Stomach (tissue), 4 donors: Measurements from ENCODE around the gene CRABP1.

ENCODE experiments used
- CTCF ChIP-seq, 7 experiments: fragments of 450-650 bp in 4 of 7; fragments of 200-600 bp in 3 of 7; sonication (generic) in 3 of 7; IDR thresholded peaks; one replicate each; pipeline ENCODE4 v1.5.1; 2016 to 2019; ENCODE audit warnings: antibody characterized with exemption in 7 of 7, control low read depth in 2 of 7, mild to moderate bottlenecking in 1 of 7
- EP300 ChIP-seq: sonication (generic); formaldehyde crosslinking; IDR thresholded peaks from one replicate; pipeline ENCODE4 v1.6.1; 2017; ENCODE audit warnings: antibody characterized with exemption
- POLR2A ChIP-seq, 4 donors: fragments of 450-650 bp; IDR thresholded peaks; one replicate each; pipeline ENCODE4 v1.6.1; 2016; ENCODE audit warnings: antibody characterized with exemption in 4 of 4, control low read depth in 2 of 4, mild to moderate bottlenecking in 1 of 4, moderate library complexity in 1 of 4
- POLR2AphosphoS5 ChIP-seq, 3 donors: sonication (generic); formaldehyde crosslinking; IDR thresholded peaks; one replicate each; pipeline ENCODE4 v1.6.1; 2016; ENCODE audit warnings: antibody characterized with exemption in 3 of 3

GRCh38 chr15:78390826-78391225 is 50.7 kb downstream of the CRABP1 start:
- TF ChIP-seq CTCF (IDR thresholded peaks at IDR 0.05) (no peak), EP300 (no peak), POLR2A (IDR thresholded peaks at IDR 0.05) (no peak), POLR2AphosphoS5 (IDR thresholded peaks at IDR 0.05) (no peak)
